Mesendoderm (in vitro differentiated cells): Measurements from ENCODE around the gene FADS3.

Experiments used
- DNase-seq: peaks from one replicate; pipeline ENCODE4 v3.0.0; 2013
- H2AK5ac ChIP-seq: 2 replicates; pipeline ENCODE4 v1.6.1; 2013; ENCODE audit warnings: low read length, inconsistent platforms
- H2BK120ac ChIP-seq: 2 replicates; pipeline ENCODE4 v1.6.1; 2013; ENCODE audit warnings: low read depth, mild to moderate bottlenecking, low read length, moderate library complexity, mixed read lengths
- H2BK15ac ChIP-seq: replicated peaks from 2 replicates; pipeline ENCODE4 v1.6.1; 2013; ENCODE audit warnings: low read depth, mild to moderate bottlenecking, moderate library complexity
- H2BK5ac ChIP-seq: 2 replicates; pipeline ENCODE4 v1.6.1; 2013; ENCODE audit warnings: low read length, inconsistent platforms
- H3K18ac ChIP-seq: 2 replicates; pipeline ENCODE4 v1.6.1; 2013; ENCODE audit warnings: mild to moderate bottlenecking, low read length, mixed read lengths
- H3K23ac ChIP-seq: one replicate; pipeline ENCODE4 v1.6.1; 2013; ENCODE audit warnings: low read length
- H3K27ac ChIP-seq: 2 replicates; pipeline ENCODE4 v1.5.1; 2013; ENCODE audit warnings: low read depth, mild to moderate bottlenecking, inconsistent platforms, low read length, moderate library complexity
- H3K27me3 ChIP-seq: 2 replicates; pipeline ENCODE4 v1.6.1; 2013; ENCODE audit warnings: low read length, control low read depth, mild to moderate bottlenecking, inconsistent platforms; ENCODE audit not compliant: insufficient read depth, poor library complexity
- H3K36me3 ChIP-seq: 2 replicates; pipeline ENCODE4 v1.6.1; 2013; ENCODE audit warnings: low read length, inconsistent platforms; ENCODE audit not compliant: control insufficient read depth, insufficient read depth
- H3K4ac ChIP-seq: one replicate; pipeline ENCODE4 v1.6.1; 2013; ENCODE audit warnings: low read depth, mild to moderate bottlenecking, low read length, moderate library complexity
- H3K4me1 ChIP-seq: 2 replicates; pipeline ENCODE4 v1.6.1; 2013; ENCODE audit warnings: low read depth, low read length, inconsistent platforms; ENCODE audit not compliant: control insufficient read depth
- H3K4me2 ChIP-seq: 2 replicates; pipeline ENCODE4 v1.6.1; 2013; ENCODE audit warnings: low read length
- H3K4me3 ChIP-seq: 2 replicates; pipeline ENCODE4 v1.5.1; 2013; ENCODE audit warnings: mild to moderate bottlenecking, low read length
- H3K56ac ChIP-seq: one replicate; pipeline ENCODE4 v1.6.1; 2013; ENCODE audit warnings: low read length
- H3K79me1 ChIP-seq: 2 replicates; pipeline ENCODE4 v1.6.1; 2013; ENCODE audit warnings: low read length, inconsistent platforms
- H3K79me2 ChIP-seq: 2 replicates; pipeline ENCODE4 v1.6.1; 2013; ENCODE audit warnings: mild to moderate bottlenecking, low read length; ENCODE audit not compliant: control insufficient read depth, insufficient read depth
- H3K9ac ChIP-seq: 2 replicates; pipeline ENCODE4 v1.6.1; 2013; ENCODE audit warnings: low read length, inconsistent platforms
- H4K5ac ChIP-seq: one replicate; pipeline ENCODE4 v1.6.1; 2013; ENCODE audit warnings: low read length
- H4K8ac ChIP-seq: one replicate; pipeline ENCODE4 v1.6.1; 2013; ENCODE audit warnings: low read depth, mild to moderate bottlenecking, control low read depth, low read length, moderate library complexity
- WGBS: extraction: QIAGEN DNeasy Blood & Tissue Kit; methylation state at CpG from one replicate; pipeline ENCODE4 v1.1.7; 2013; ENCODE audit warnings: low lambda C conversion rate, missing lambda C conversion rate; ENCODE audit not compliant: insufficient coverage; ENCODE audit errors: extremely low coverage; 5-methylcytosine and 5-hydroxymethylcytosine counted together

Gene FADS3

DNA sequence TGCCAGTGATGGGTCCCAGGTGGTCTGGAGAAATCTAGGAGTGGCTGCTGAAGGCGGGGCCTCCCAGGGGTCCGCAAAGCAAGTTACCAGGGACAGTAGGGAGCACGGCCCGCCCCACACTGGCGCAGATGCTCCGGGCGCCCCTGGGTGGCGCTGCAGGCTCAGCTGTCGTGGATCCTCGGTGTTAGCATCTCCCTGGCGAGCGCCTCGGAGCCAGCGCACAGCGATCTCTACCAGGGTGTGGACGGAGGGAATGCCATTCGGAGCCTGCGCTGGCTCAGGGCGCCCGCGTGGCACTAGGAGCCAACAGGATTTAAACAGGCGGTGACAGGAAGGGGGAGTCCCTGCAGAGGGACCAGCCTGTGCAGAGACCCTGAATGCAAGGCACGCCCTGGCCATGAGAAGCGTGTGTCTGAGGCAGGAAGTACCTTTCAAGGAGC lies 20.2 kb downstream of the FADS3 start:
- H3K4ac ChIP-seq, result no peak overlapping the region
- no peaks in the 10 kb centered on the region for H3K36me3 ChIP-seq
- H3K27ac ChIP-seq, result no peak overlapping the region
- H2BK120ac ChIP-seq, result no peak overlapping the region
- H3K79me1 ChIP-seq, result no peaks in the 10 kb centered on the region
- H3K56ac ChIP-seq, result peak overlapping the region; percentile 79
- WGBS, result no CpG with 5 or more reads among the region's 24 CpGs
- no peak overlapping the region for H4K5ac ChIP-seq
- H3K79me2 ChIP-seq, result no peaks in the 10 kb centered on the region
- no peaks in the 10 kb centered on the region for H3K27me3 ChIP-seq
- no peak overlapping the region for H3K18ac ChIP-seq
- H2BK5ac ChIP-seq, result no peak overlapping the region
- H3K4me1 ChIP-seq, result peaks cover 2% of the 10 kb centered on the region
- H2BK15ac ChIP-seq, result no peak overlapping the region
- H3K9ac ChIP-seq, result no peak overlapping the region
- peak overlapping the region; percentile 80 for H3K23ac ChIP-seq
- no peak overlapping the region for H2AK5ac ChIP-seq
- DNase-seq, result peak; percentile 90
- H4K8ac ChIP-seq, result no peak overlapping the region
- H3K4me2 ChIP-seq, result peak overlapping the region; percentile 59
- H3K4me3 ChIP-seq, result no peak overlapping the region

DNA sequence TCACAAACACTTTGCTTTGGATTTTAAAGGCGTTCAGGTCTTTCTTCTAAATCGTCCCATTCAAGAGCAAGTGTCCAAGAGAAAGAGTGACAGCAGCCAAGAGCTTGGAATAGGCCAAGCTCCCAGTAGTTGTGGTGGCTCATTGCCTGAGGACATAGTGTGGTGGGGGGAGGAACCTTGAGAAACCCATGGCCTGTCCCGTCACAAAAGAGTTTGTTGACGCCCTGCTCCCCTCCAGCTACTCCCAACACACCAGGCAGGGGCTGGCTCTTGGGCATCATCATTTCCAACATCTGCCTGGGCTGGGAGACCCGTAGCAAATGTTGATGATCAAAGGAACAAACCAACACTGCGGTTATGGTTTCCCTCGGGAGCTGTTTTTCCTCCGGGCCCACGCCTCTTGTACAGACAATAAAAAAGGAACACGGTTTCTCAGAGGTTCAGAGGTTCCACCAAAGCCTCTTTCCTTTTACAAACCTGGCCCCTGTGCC lies 20.8 kb downstream of the FADS3 start:
- no peak overlapping the region for H3K23ac ChIP-seq
- WGBS, result no CpG with 5 or more reads among the region's 10 CpGs
- H3K27ac ChIP-seq, result no peak overlapping the region
- no peaks in the 10 kb centered on the region for H3K79me1 ChIP-seq
- H3K4me1 ChIP-seq, result peaks cover 2% of the 10 kb centered on the region
- H2BK15ac ChIP-seq, result no peak overlapping the region
- no peak overlapping the region for H4K5ac ChIP-seq
- no peak overlapping the region for H2AK5ac ChIP-seq
- no peak overlapping the region for H4K8ac ChIP-seq
- H3K36me3 ChIP-seq, result no peaks in the 10 kb centered on the region
- no peak overlapping the region for H3K4ac ChIP-seq
- no peak overlapping the region for H3K56ac ChIP-seq
- H3K4me2 ChIP-seq, result no peak overlapping the region
- H3K4me3 ChIP-seq, result no peak overlapping the region
- no peak overlapping the region for H2BK5ac ChIP-seq
- no peaks in the 10 kb centered on the region for H3K79me2 ChIP-seq
- H2BK120ac ChIP-seq, result no peak overlapping the region
- H3K9ac ChIP-seq, result no peak overlapping the region
- H3K18ac ChIP-seq, result no peak overlapping the region
- no peaks in the 10 kb centered on the region for H3K27me3 ChIP-seq
- DNase-seq, result peak; percentile 20

DNA sequence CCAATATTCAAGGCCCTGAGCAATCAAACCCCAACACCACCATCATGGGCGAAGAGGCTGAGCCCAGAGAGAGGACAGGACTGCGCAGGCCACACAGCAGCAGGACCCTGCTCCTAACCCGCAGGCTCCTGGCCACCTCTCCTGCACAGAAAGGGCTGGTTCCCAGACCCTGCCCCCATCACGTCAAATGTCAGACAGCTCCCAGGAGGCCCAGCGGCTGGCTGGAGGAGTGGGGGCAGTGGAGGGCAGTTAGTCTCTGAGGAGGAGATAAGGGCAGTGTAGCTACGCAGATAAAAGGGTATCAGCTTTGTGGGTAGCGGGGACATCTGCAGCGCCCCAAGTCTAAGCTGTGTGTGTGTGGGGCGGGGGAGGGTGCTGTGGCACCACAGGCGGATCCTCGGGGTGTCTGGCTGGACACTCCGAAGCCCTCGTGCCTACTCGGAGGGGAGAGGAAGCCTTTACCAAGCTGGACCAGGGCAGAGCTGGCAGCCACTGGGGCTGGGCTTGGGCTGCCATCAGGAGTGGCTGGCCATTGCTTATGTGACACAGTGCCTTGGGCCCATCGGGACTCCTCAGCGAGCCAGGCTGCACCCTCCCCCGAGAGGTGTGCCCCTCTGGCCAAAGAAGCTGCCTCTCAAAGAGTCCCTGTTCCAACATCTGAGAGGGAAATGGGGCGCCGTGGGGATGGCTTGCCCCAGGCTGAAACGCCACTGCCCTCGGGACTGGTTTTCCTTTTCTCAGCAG lies 21.5 kb downstream of the FADS3 start:
- H3K4me1 ChIP-seq, result peaks cover 2% of the 10 kb centered on the region
- no peaks in the 10 kb centered on the region for H3K79me2 ChIP-seq
- H3K4me2 ChIP-seq, result no peak overlapping the region
- peaks cover 2% of the 10 kb centered on the region for H3K36me3 ChIP-seq
- peak; percentile 59 for DNase-seq
- H2BK15ac ChIP-seq, result no peak overlapping the region
- no peaks in the 10 kb centered on the region for H3K79me1 ChIP-seq
- peak overlapping the region; percentile 34 for H3K56ac ChIP-seq
- H4K8ac ChIP-seq, result no peak overlapping the region
- no peak overlapping the region for H3K23ac ChIP-seq
- H3K18ac ChIP-seq, result no peak overlapping the region
- no peak overlapping the region for H3K27ac ChIP-seq
- no peaks in the 10 kb centered on the region for H3K27me3 ChIP-seq
- H3K4me3 ChIP-seq, result no peak overlapping the region
- H4K5ac ChIP-seq, result no peak overlapping the region
- no peak overlapping the region for H2AK5ac ChIP-seq
- H2BK5ac ChIP-seq, result no peak overlapping the region
- WGBS, result no CpG with 5 or more reads among the region's 21 CpGs
- no peak overlapping the region for H2BK120ac ChIP-seq
- H3K4ac ChIP-seq, result no peak overlapping the region
- peak overlapping the region; percentile 42 for H3K9ac ChIP-seq

DNA sequence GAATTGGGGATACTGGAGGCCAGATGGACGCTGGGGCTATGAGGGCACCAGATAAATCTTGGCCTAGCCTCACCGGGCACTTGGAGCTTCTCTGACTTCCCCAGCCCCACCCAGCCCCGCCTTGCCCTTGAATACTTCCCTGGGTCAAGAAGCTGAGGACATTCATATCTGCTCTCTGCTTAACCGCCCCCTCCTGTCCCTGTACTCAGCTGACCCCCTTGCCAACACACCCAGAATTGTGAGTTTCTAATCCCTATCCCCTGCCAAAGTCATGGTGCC lies 22.0 kb downstream of the FADS3 start:
- H3K18ac ChIP-seq, result no peak overlapping the region
- H3K36me3 ChIP-seq, result peaks cover 2% of the 10 kb centered on the region
- H2BK5ac ChIP-seq, result no peak overlapping the region
- H4K5ac ChIP-seq, result no peak overlapping the region
- DNase-seq, result no peak
- peak overlapping the region; percentile 42 for H3K9ac ChIP-seq
- H3K79me2 ChIP-seq, result no peaks in the 10 kb centered on the region
- H3K4me1 ChIP-seq, result peaks cover 2% of the 10 kb centered on the region
- H3K4me2 ChIP-seq, result no peak overlapping the region
- peak overlapping the region; percentile 34 for H3K56ac ChIP-seq
- H3K79me1 ChIP-seq, result no peaks in the 10 kb centered on the region
- H2AK5ac ChIP-seq, result no peak overlapping the region
- no peaks in the 10 kb centered on the region for H3K27me3 ChIP-seq
- no peak overlapping the region for H2BK120ac ChIP-seq
- no peak overlapping the region for H3K4ac ChIP-seq
- H4K8ac ChIP-seq, result no peak overlapping the region
- no peak overlapping the region for H3K4me3 ChIP-seq
- no peak overlapping the region for H3K23ac ChIP-seq
- H3K27ac ChIP-seq, result no peak overlapping the region
- WGBS, result no CpG with 5 or more reads among the region's 4 CpGs
- H2BK15ac ChIP-seq, result no peak overlapping the region

DNA sequence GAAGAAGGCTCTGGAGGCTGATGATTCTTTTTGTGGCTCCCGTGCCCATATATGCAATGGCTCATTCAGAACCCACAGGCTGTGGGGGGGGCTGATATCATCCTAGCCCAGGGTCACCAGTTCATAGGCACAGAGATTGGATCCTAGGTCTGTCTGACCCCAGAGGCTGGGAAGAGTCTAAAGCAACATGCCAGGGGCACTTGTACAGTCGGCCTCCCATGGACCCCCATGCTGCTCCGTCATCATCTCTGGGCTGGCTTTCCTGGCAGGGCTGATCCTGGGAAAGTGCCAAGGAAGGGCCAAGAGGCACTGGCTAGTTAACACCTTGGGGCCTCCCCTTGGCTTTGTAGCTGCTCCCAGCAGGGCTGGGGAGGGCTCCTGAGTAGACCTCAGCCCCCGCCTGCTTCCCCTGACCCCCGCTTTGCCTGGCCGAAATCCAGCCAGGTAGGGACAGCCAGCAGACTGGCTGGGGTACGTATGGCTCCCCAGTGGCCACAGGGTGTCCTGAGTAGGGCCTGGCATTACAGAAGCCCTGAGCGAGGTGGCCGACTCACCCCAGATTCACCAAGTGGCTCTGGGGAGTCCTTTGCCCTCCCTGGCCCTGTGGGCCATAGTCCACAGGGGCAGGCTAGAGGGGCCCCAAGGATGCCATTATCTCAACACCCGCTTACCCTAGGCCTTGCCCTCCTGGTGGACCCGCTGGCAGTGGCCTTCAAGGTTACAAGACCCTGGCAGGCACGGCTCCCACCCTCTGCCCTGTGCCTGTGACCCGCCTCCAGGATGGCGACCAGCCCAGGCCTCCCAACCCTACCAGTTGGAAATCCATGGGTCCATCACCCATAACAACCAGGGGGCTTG lies 22.5 kb downstream of the FADS3 start:
- Histone ChIP-seq H3K4me3 (no peak overlapping the region), H2BK120ac (no peak overlapping the region), H3K27me3 (no peaks in the 10 kb centered on the region), H3K27ac (no peak overlapping the region), H2BK5ac (no peak overlapping the region), H4K8ac (no peak overlapping the region), H2AK5ac (no peak overlapping the region), H3K23ac (no peak overlapping the region), H3K18ac (no peak overlapping the region), H2BK15ac (no peak overlapping the region), H3K4ac (no peak overlapping the region), H3K79me1 (no peaks in the 10 kb centered on the region), H3K4me2 (no peak overlapping the region), H3K79me2 (no peaks in the 10 kb centered on the region), H3K36me3 (peaks cover 2% of the 10 kb centered on the region), H3K4me1 (peaks cover 2% of the 10 kb centered on the region), H3K9ac (no peak overlapping the region), H3K56ac (peak overlapping the region; percentile 15), H4K5ac (no peak overlapping the region)
- DNase-seq, result no peak
- WGBS, result no CpG with 5 or more reads among the region's 14 CpGs
